A673 (cell line): ENCODE results near the gene PCBP3.

Experiments used
- EZH2 ChIP-seq: fragments of 200-600 bp; sonication (generic); IDR thresholded peaks from 2 replicates; pipeline ENCODE4 v1.6.1; 2017; ENCODE audit warnings: borderline replicate concordance, low read depth, mild to moderate bottlenecking, mixed read lengths, antibody characterized with exemption, low read length; ENCODE audit not compliant: poor library complexity, severe bottlenecking
- TF ChIP-seq, protein P1 (sequence below): fragments of 300-800, 200-600 bp; sonication (generic); conservative IDR thresholded peaks from 2 replicates; pipeline ENCODE4 v1.5.1; 2017; ENCODE audit warnings: low read depth, mild to moderate bottlenecking, antibody characterized with exemption, low read length, moderate library complexity, mixed read lengths

DNA sequence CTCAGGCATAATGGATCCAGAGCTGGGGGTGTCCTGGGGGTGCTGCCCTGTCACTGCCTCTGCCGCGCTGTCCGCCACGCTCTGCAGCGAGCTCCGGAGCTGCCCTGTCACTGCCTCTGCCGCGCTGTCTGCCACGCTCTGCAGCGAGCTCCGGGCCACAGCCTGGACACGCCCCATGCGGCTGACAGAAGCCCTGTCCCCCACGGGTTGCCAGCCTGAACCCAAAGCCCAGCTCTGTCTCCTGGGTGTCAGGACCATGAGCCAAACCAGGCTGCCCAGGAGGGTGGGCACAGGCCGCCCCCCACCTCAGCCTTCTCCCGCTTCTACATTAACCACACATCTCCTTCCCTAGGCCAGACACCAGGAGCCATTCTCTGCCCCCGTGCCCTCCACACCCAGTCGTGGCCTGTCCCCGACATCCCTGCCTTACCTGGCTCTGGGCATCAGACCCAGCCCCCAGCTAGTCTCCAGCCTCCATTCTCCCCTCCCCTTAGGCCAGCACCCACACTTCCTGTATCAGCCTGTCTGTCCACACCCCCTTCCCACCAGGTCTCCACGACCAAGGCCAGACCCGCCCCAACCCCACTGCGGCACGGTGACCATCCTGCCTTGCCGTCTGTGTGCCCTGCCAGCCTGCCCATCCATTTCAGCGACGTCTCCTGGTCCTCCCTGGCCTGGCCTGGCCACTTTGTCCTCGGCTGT is 265.2 kb downstream of the PCBP3 start:
- TF ChIP-seq, protein P1, sequence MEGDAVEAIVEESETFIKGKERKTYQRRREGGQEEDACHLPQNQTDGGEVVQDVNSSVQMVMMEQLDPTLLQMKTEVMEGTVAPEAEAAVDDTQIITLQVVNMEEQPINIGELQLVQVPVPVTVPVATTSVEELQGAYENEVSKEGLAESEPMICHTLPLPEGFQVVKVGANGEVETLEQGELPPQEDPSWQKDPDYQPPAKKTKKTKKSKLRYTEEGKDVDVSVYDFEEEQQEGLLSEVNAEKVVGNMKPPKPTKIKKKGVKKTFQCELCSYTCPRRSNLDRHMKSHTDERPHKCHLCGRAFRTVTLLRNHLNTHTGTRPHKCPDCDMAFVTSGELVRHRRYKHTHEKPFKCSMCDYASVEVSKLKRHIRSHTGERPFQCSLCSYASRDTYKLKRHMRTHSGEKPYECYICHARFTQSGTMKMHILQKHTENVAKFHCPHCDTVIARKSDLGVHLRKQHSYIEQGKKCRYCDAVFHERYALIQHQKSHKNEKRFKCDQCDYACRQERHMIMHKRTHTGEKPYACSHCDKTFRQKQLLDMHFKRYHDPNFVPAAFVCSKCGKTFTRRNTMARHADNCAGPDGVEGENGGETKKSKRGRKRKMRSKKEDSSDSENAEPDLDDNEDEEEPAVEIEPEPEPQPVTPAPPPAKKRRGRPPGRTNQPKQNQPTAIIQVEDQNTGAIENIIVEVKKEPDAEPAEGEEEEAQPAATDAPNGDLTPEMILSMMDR, result no peak
- no peak for TF ChIP-seq EZH2
